Activated CD8-positive, alpha-beta memory T cell treated with anti-CD3 and anti-CD28 coated beads, Interleukin-2, amount 10 ng/mL, durations not matched to agents 7 days and 5 days (primary cell): ENCODE measurements around the gene COL23A1. TPM values are rescaled to one million over a fixed set of nuclear protein-coding genes. Genes with fewer than 3 reads are reported as not detected.

ENCODE experiments used
- ATAC-seq: fragments of 150-1000 bp; cut with Tn5 transposase; one replicate; pipeline ENCODE4 v1.10.0; 2021; ENCODE audit warnings: moderate library complexity
- CTCF ChIA-PET: fragments of 350-600 bp; sonication (Branson Sonifier 250); formaldehyde crosslinking; loops from one replicate; lab custom pipeline; 2021; ENCODE audit warnings: antibody characterized with exemption; lab: Charles Lee
- DNase-seq: peaks from one replicate; pipeline ENCODE4 v3.0.0-alpha.2; 2020
- H3K27ac Mint-ChIP-seq: one replicate; pipeline ENCODE4 v1.8.0; 2021; ENCODE audit warnings: mild to moderate bottlenecking, mixed read lengths
- H3K27me3 Mint-ChIP-seq: one replicate; pipeline ENCODE4 v1.8.0; 2021; ENCODE audit warnings: mixed read lengths
- H3K36me3 Mint-ChIP-seq: one replicate; pipeline ENCODE4 v1.8.0; 2021; ENCODE audit warnings: mild to moderate bottlenecking, mixed read lengths
- H3K4me1 Mint-ChIP-seq: one replicate; pipeline ENCODE4 v1.8.0; 2021; ENCODE audit warnings: mixed read lengths
- H3K4me3 Mint-ChIP-seq: one replicate; pipeline ENCODE4 v1.8.0; 2021; ENCODE audit warnings: mild to moderate bottlenecking, moderate library complexity, mixed read lengths
- H3K9me3 Mint-ChIP-seq: one replicate; pipeline ENCODE4 v1.8.0; 2022; ENCODE audit warnings: low read depth, mixed read lengths
- total RNA-seq, 2 experiments: library from RNA; stranded (reverse); gene quantifications; one replicate each; pipeline ENCODE4 v1.2.3, GENCODE V29; 2021

Gene COL23A1
- total RNA-seq, 2 experiments from 2014 or later: 0.18 to 0.19 TPM

- Mint-ChIP-seq H3K27ac (no peak overlapping the region), H3K36me3 (no peaks in the 10 kb centered on the region), H3K4me1 (no peaks in the 10 kb centered on the region), H3K27me3 (no peaks in the 10 kb centered on the region), H3K9me3 (no peaks in the 10 kb centered on the region), H3K4me3 (no peak overlapping the region)
- DNase-seq: no peak
- ATAC-seq: no peak
- CTCF ChIA-PET: no interaction called here
These were observed 162.5 kb downstream of the COL23A1 start for GRCh38 chr5:178427576-178428197.

- Mint-ChIP-seq H3K36me3 (no peaks in the 10 kb centered on the region), H3K27ac (no peak overlapping the region), H3K4me3 (no peak overlapping the region), H3K9me3 (no peaks in the 10 kb centered on the region), H3K27me3 (no peaks in the 10 kb centered on the region), H3K4me1 (no peaks in the 10 kb centered on the region)
- ATAC-seq (no peak), DNase-seq (peak; percentile 36)
- CTCF ChIA-PET: no interaction called here
These were observed 163.7 kb downstream of the COL23A1 start for GRCh38 chr5:178426326-178427130.

GRCh38 chr5:178425621-178426068 lies 164.5 kb downstream of the COL23A1 start:
- no peaks in the 10 kb centered on the region for H3K4me1 Mint-ChIP-seq
- CTCF ChIA-PET: no interaction called here
- no peaks in the 10 kb centered on the region for H3K9me3 Mint-ChIP-seq
- DNase-seq (peak; percentile 30), ATAC-seq (no peak)
- H3K27ac Mint-ChIP-seq: no peak overlapping the region
- no peak overlapping the region for H3K4me3 Mint-ChIP-seq
- no peaks in the 10 kb centered on the region for H3K36me3 Mint-ChIP-seq
- H3K27me3 Mint-ChIP-seq: no peaks in the 10 kb centered on the region

DNA sequence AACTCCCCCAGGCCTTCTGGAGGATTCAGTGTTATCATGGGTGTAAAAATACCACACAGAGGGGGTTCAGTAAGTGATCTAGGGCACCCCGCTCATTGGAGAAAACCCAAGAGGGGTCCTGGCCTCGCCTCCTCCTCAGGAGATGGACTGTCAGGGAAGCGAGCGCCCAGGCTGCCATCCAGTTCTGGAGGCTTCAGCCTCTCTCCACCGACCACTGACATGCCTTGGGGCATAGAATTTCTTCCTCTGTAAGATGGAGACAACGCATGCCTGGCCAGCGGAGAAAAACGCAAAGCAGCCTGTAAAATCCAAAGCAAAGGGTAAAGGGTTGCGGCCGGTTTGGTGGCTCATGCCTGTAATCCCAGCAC lies 165.4 kb downstream of the COL23A1 start:
- Mint-ChIP-seq H3K4me3 (no peak overlapping the region), H3K4me1 (no peaks in the 10 kb centered on the region), H3K27me3 (peaks cover 3% of the 10 kb centered on the region), H3K27ac (no peak overlapping the region), H3K36me3 (no peaks in the 10 kb centered on the region), H3K9me3 (no peaks in the 10 kb centered on the region)
- CTCF ChIA-PET: no interaction called here
- DNase-seq (peak; percentile 23), ATAC-seq (no peak)

- Mint-ChIP-seq H3K4me1 (no peaks in the 10 kb centered on the region), H3K27me3 (peaks cover 3% of the 10 kb centered on the region), H3K9me3 (no peaks in the 10 kb centered on the region), H3K36me3 (no peaks in the 10 kb centered on the region), H3K27ac (no peak overlapping the region), H3K4me3 (no peak overlapping the region)
- ATAC-seq (no peak), DNase-seq (peak; percentile 32)
- CTCF ChIA-PET: no interaction called here
These were observed 166.0 kb downstream of the COL23A1 start for GRCh38 chr5:178423901-178424809.

DNA sequence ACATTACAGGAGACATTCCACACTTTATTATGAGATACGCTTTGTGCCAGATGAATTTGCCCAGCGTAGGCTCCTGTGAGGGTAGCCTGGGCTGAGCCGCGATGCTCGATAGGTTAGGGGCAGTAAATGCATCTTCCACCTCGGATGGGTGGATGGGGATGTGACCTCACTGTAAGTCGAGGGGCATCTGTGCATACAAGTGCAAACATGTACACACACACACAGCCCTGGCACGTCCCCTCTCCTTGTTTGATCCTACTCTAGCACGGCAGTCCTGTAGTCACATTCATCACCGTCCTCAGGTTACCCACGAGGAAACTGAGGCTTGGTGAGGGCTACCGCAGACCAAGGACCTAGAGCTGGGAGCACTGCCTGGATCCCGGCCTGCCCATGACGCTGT lies 166.8 kb downstream of the COL23A1 start:
- CTCF ChIA-PET: no interaction called here
- DNase-seq (no peak), ATAC-seq (no peak)
- peaks cover 3% of the 10 kb centered on the region for H3K27me3 Mint-ChIP-seq
- H3K36me3 Mint-ChIP-seq: no peaks in the 10 kb centered on the region
- no peak overlapping the region for H3K4me3 Mint-ChIP-seq
- no peaks in the 10 kb centered on the region for H3K4me1 Mint-ChIP-seq
- no peak overlapping the region for H3K27ac Mint-ChIP-seq
- no peaks in the 10 kb centered on the region for H3K9me3 Mint-ChIP-seq

- CTCF ChIA-PET: no interaction called here
- no peak overlapping the region for H3K4me3 Mint-ChIP-seq
- peak; percentile 36 for DNase-seq
- H3K9me3 Mint-ChIP-seq: no peaks in the 10 kb centered on the region
- H3K36me3 Mint-ChIP-seq: no peaks in the 10 kb centered on the region
- H3K27ac Mint-ChIP-seq: no peak overlapping the region
- H3K4me1 Mint-ChIP-seq: no peaks in the 10 kb centered on the region
- ATAC-seq: no peak
- peaks cover 4% of the 10 kb centered on the region for H3K27me3 Mint-ChIP-seq
These were observed 167.8 kb downstream of the COL23A1 start for GRCh38 chr5:178422400-178422775.

DNA sequence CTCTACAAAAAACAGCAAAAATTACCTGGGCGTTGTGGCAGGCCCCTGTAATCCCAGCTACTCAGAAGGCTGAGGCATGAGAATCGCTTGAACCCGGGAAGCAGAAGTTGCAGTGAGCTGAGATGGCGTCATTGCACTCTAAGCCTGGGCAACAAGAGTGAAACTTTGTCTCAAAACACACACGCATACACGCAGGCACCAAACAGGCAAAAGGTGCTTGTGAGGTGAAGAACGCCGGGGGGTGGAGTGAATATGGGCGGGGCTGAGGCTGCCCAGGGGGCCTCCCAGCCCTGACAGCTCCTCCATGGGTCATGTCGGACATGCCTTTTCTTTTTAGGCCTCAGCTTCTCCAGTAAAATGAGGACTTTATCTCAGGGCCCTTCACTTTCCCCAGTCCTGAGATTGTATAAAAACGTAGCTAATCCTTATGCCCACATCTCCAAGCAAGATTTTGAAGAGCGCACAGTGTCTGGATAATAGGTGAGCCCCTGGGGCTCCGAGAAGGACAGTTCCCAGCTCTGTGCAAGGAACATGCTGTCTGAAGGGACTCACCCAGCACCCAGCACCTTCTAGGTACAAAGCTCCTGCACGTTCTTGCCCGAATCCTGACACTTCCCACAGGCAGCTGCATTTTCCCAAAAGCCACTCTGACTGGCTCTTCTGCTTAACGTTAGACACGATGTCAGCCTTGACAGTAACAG lies 168.3 kb downstream of the COL23A1 start:
- Mint-ChIP-seq H3K27ac (no peak overlapping the region), H3K27me3 (peaks cover 7% of the 10 kb centered on the region), H3K4me3 (no peak overlapping the region), H3K9me3 (no peaks in the 10 kb centered on the region), H3K4me1 (no peaks in the 10 kb centered on the region), H3K36me3 (no peaks in the 10 kb centered on the region)
- CTCF ChIA-PET: no interaction called here
- ATAC-seq (no peak), DNase-seq (peak; percentile 30)

- H3K27ac Mint-ChIP-seq: no peak overlapping the region
- ATAC-seq (no peak), DNase-seq (no peak)
- CTCF ChIA-PET: no interaction called here
- H3K4me3 Mint-ChIP-seq: no peak overlapping the region
- peaks cover 10% of the 10 kb centered on the region for H3K27me3 Mint-ChIP-seq
- no peaks in the 10 kb centered on the region for H3K36me3 Mint-ChIP-seq
- H3K4me1 Mint-ChIP-seq: no peaks in the 10 kb centered on the region
- H3K9me3 Mint-ChIP-seq: no peaks in the 10 kb centered on the region
These were observed 169.1 kb downstream of the COL23A1 start for GRCh38 chr5:178421128-178421527.

- peaks cover 10% of the 10 kb centered on the region for H3K27me3 Mint-ChIP-seq
- no peak overlapping the region for H3K27ac Mint-ChIP-seq
- no peak overlapping the region for H3K4me3 Mint-ChIP-seq
- ATAC-seq (no peak), DNase-seq (no peak)
- CTCF ChIA-PET: no interaction called here
- H3K9me3 Mint-ChIP-seq: no peaks in the 10 kb centered on the region
- no peaks in the 10 kb centered on the region for H3K36me3 Mint-ChIP-seq
- no peaks in the 10 kb centered on the region for H3K4me1 Mint-ChIP-seq
These were observed 169.8 kb downstream of the COL23A1 start for GRCh38 chr5:178420354-178420781.

- CTCF ChIA-PET: no interaction called here
- ATAC-seq (no peak), DNase-seq (no peak)
- H3K27ac Mint-ChIP-seq: no peak overlapping the region
- no peaks in the 10 kb centered on the region for H3K4me1 Mint-ChIP-seq
- no peaks in the 10 kb centered on the region for H3K36me3 Mint-ChIP-seq
- H3K27me3 Mint-ChIP-seq: peaks cover 10% of the 10 kb centered on the region
- H3K9me3 Mint-ChIP-seq: no peaks in the 10 kb centered on the region
- H3K4me3 Mint-ChIP-seq: no peak overlapping the region
These were observed 170.5 kb downstream of the COL23A1 start for GRCh38 chr5:178419651-178420050.

- Mint-ChIP-seq H3K4me1 (no peaks in the 10 kb centered on the region), H3K27ac (no peak overlapping the region), H3K9me3 (no peaks in the 10 kb centered on the region), H3K27me3 (peaks cover 10% of the 10 kb centered on the region), H3K36me3 (no peaks in the 10 kb centered on the region), H3K4me3 (no peak overlapping the region)
- ATAC-seq (no peak), DNase-seq (no peak)
- CTCF ChIA-PET: no interaction called here
These were observed 171.0 kb downstream of the COL23A1 start for GRCh38 chr5:178419196-178419595.

DNA sequence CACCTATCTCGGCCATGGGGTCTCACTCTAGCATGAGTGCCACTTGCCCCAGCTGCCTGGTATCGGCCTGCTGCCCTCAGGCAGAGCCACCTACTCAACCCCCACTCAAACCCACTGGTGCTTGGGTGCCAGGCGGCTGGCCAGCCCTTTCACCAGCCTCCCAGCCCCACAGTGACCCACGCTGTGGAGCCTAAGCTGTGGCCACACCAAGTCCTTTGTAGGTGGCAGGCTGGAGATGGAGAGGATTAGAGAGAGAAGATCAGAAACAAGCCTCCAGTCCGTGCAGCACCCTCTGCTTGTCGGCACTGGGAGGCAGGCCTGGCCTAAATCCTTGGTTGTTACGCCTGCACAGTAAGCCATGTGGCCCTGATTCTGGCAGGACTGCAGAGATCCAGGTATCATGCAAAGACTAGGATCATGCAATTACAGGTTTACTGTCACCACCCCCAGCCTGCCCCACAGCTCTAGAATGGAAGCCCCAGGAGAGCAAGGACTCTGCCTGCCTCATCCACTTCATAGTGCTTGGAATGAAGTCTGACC lies 171.7 kb downstream of the COL23A1 start:
- H3K27ac Mint-ChIP-seq: no peak overlapping the region
- DNase-seq (no peak), ATAC-seq (no peak)
- no peaks in the 10 kb centered on the region for H3K4me1 Mint-ChIP-seq
- H3K4me3 Mint-ChIP-seq: no peak overlapping the region
- CTCF ChIA-PET: no interaction called here
- H3K27me3 Mint-ChIP-seq: peaks cover 10% of the 10 kb centered on the region
- H3K36me3 Mint-ChIP-seq: no peaks in the 10 kb centered on the region
- H3K9me3 Mint-ChIP-seq: no peaks in the 10 kb centered on the region
